ENCODE results near the gene SLC33A1.

The SLC33A1 gene

DNA sequence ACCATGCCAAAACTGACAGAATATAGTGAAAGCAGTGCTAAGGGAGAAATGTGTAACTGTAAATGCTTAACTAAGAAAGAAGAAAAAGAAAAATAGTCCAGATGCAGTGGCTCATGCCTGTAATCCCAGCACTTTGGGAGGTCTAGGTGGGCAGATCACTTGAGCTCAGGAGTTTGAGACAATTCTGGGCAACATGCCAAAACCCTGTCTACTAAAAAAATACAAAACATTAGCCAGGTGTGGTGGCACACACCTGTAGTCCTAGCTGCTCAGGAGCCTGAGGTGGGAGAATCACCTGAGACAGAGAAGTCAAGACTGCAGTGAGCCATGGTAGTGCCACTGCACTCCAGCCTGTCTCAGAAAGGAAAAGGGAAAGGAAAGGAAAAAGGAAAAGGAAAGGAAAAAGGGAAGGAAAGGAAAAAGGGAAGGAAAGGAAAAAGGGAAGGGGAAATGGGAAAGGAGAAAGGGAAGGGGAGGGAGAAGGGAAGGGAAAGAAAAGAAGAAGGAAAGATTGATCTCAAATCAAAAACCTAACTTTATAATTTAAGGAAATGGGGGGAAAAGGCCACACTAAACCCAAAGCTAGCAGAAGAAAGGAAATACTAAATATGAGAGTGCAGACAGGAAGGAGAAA is 68.4 kb downstream of the SLC33A1 start:
- no peak for DNase-seq

DNA sequence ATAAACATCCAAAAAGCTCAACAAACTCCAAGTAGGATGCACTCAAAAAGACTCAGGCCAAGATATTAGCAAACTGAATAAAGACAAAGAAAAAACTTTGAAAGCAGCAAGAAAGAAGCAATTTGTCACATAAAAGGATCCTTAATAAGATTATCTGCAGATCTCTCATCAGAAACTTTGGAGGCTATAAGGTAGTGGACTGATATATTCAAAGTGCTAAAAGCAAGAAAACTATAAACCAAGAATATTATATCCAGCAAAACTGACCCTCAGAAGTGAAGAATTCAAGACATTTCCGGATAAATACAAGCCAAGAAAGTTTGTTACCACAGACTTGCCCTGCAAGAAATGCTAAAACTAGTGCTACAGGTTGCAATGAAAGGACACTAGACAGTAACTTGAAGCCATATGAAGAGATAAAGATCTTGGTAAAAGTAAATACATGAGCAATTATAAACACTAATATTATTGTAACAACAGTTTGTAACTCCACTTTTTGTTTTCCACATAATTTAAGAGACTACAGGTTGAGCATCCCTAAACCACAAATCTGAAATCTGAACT is 71.8 kb downstream of the SLC33A1 start:
- DNase-seq = no peak

- no peak for DNase-seq
These were observed 73.9 kb downstream of the SLC33A1 start for GRCh38 chr3:155780291-155780690.

DNA sequence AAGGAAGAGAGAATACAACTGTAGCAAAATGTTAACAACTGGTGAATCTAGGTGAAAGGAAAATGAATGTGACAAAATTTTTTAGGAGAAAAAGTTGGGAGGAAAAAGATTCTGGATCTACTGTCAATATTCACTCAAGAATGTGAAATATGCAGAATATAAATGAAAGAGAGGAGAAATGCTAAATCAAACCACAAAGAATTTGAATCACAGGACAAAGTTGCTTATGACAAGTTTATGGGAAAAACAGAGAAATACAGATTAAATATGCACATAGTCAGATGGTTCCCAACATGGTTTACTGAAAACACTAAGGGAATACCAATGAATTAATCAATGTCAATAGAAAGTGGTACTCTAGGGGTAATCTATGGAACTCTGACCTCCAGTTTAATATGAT is 75.8 kb downstream of the SLC33A1 start:
- DNase-seq = no peak

GRCh38 chr3:155772801-155773200 is 81.4 kb downstream of the SLC33A1 start:
- DNase-seq = no peak

- DNase-seq = no peak
These were observed 83.1 kb downstream of the SLC33A1 start for GRCh38 chr3:155771126-155771525.
